IPS-18a (cell line): ENCODE results near the gene TGFBR2.
A peak's percentile ranks its signal among the peaks of the same experiment; 100 is the strongest.

ENCODE experiments used
- H3K27ac ChIP-seq: one replicate; pipeline ENCODE4 v1.5.1; 2013; ENCODE audit warnings: low read length
- H3K27me3 ChIP-seq: one replicate; pipeline ENCODE4 v1.6.1; 2013; ENCODE audit warnings: mild to moderate bottlenecking, low read length; ENCODE audit not compliant: control insufficient read depth, insufficient read depth
- H3K36me3 ChIP-seq: one replicate; pipeline ENCODE4 v1.6.1; 2013; ENCODE audit warnings: low read depth, low read length; ENCODE audit not compliant: control insufficient read depth
- H3K4me1 ChIP-seq: one replicate; pipeline ENCODE4 v1.6.1; 2013; ENCODE audit warnings: low read depth, low read length; ENCODE audit not compliant: control insufficient read depth
- H3K4me3 ChIP-seq: one replicate; pipeline ENCODE4 v1.5.1; 2013; ENCODE audit warnings: low read length
- H3K9ac ChIP-seq: one replicate; pipeline ENCODE4 v1.6.1; 2013; ENCODE audit warnings: mild to moderate bottlenecking, low read length, moderate library complexity
- H3K9me3 ChIP-seq: one replicate; pipeline ENCODE4 v1.6.1; 2013; ENCODE audit warnings: low read depth, low read length; ENCODE audit not compliant: control insufficient read depth

The TGFBR2 gene

GRCh38 chr3:30656624-30657141 is 50.3 kb downstream of the TGFBR2 start:
- no peak overlapping the region for H3K4me3 ChIP-seq
- no peak overlapping the region for H3K27ac ChIP-seq
- no peak overlapping the region for H3K9ac ChIP-seq
- peaks cover 26% of the 10 kb centered on the region for H3K4me1 ChIP-seq
- no peaks in the 10 kb centered on the region for H3K9me3 ChIP-seq
- peaks cover 11% of the 10 kb centered on the region for H3K36me3 ChIP-seq
- H3K27me3 ChIP-seq, result no peaks in the 10 kb centered on the region

GRCh38 chr3:30657914-30658313 is 51.5 kb downstream of the TGFBR2 start:
- Histone ChIP-seq H3K27ac (no peak overlapping the region), H3K36me3 (peaks cover 11% of the 10 kb centered on the region), H3K9ac (no peak overlapping the region), H3K9me3 (no peaks in the 10 kb centered on the region), H3K4me1 (peaks cover 26% of the 10 kb centered on the region), H3K27me3 (no peaks in the 10 kb centered on the region), H3K4me3 (no peak overlapping the region)

GRCh38 chr3:30658328-30659052 is 52.1 kb downstream of the TGFBR2 start:
- Histone ChIP-seq H3K27ac (peak overlapping the region; percentile 42), H3K9me3 (no peaks in the 10 kb centered on the region), H3K36me3 (peaks cover 11% of the 10 kb centered on the region), H3K4me3 (no peak overlapping the region), H3K4me1 (peaks cover 26% of the 10 kb centered on the region), H3K9ac (no peak overlapping the region), H3K27me3 (no peaks in the 10 kb centered on the region)

- Histone ChIP-seq H3K36me3 (peaks cover 11% of the 10 kb centered on the region), H3K9ac (no peak overlapping the region), H3K27me3 (no peaks in the 10 kb centered on the region), H3K27ac (no peak overlapping the region), H3K4me1 (peaks cover 26% of the 10 kb centered on the region), H3K4me3 (no peak overlapping the region), H3K9me3 (no peaks in the 10 kb centered on the region)
Measured at GRCh38 chr3:30659270-30660130, 53.1 kb downstream of the TGFBR2 start.

- H3K27me3 ChIP-seq, result no peaks in the 10 kb centered on the region
- peaks cover 7% of the 10 kb centered on the region for H3K36me3 ChIP-seq
- no peak overlapping the region for H3K27ac ChIP-seq
- H3K4me1 ChIP-seq, result peaks cover 31% of the 10 kb centered on the region
- H3K9ac ChIP-seq, result no peak overlapping the region
- H3K9me3 ChIP-seq, result no peaks in the 10 kb centered on the region
- no peak overlapping the region for H3K4me3 ChIP-seq
Measured at GRCh38 chr3:30660136-30660535, 53.7 kb downstream of the TGFBR2 start.

- H3K9ac ChIP-seq, result no peak overlapping the region
- no peaks in the 10 kb centered on the region for H3K9me3 ChIP-seq
- H3K4me1 ChIP-seq, result peaks cover 35% of the 10 kb centered on the region
- no peak overlapping the region for H3K4me3 ChIP-seq
- H3K36me3 ChIP-seq, result peaks cover 5% of the 10 kb centered on the region
- H3K27me3 ChIP-seq, result no peaks in the 10 kb centered on the region
- H3K27ac ChIP-seq, result no peak overlapping the region
Measured at GRCh38 chr3:30660656-30661055, 54.3 kb downstream of the TGFBR2 start.

GRCh38 chr3:30661098-30661873 is 54.9 kb downstream of the TGFBR2 start:
- Histone ChIP-seq H3K4me1 (peaks cover 39% of the 10 kb centered on the region), H3K27ac (no peak overlapping the region)

GRCh38 chr3:30662836-30663235 is 56.4 kb downstream of the TGFBR2 start:
- no peaks in the 10 kb centered on the region for H3K27me3 ChIP-seq
- H3K36me3 ChIP-seq, result no peaks in the 10 kb centered on the region
- H3K9ac ChIP-seq, result no peak overlapping the region
- no peak overlapping the region for H3K4me3 ChIP-seq
- peaks cover 43% of the 10 kb centered on the region for H3K4me1 ChIP-seq
- no peaks in the 10 kb centered on the region for H3K9me3 ChIP-seq
- no peak overlapping the region for H3K27ac ChIP-seq

More at GRCh38 chr3:30661098-30661873, 54.9 kb downstream of the TGFBR2 start:
- Histone ChIP-seq H3K9ac (no peak overlapping the region), H3K9me3 (no peaks in the 10 kb centered on the region), H3K4me3 (no peak overlapping the region), H3K27me3 (no peaks in the 10 kb centered on the region), H3K36me3 (peaks cover 2% of the 10 kb centered on the region)

- no peaks in the 10 kb centered on the region for H3K27me3 ChIP-seq
- H3K4me3 ChIP-seq, result no peak overlapping the region
- H3K4me1 ChIP-seq, result peaks cover 40% of the 10 kb centered on the region
- no peak overlapping the region for H3K27ac ChIP-seq
- no peaks in the 10 kb centered on the region for H3K9me3 ChIP-seq
- H3K9ac ChIP-seq, result no peak overlapping the region
- H3K36me3 ChIP-seq, result no peaks in the 10 kb centered on the region
Measured at GRCh38 chr3:30663533-30664241, 57.3 kb downstream of the TGFBR2 start.

GRCh38 chr3:30664459-30664858 is 58.1 kb downstream of the TGFBR2 start:
- H3K27me3 ChIP-seq, result no peaks in the 10 kb centered on the region
- no peak overlapping the region for H3K27ac ChIP-seq
- peaks cover 33% of the 10 kb centered on the region for H3K4me1 ChIP-seq
- H3K9me3 ChIP-seq, result no peaks in the 10 kb centered on the region
- no peaks in the 10 kb centered on the region for H3K36me3 ChIP-seq
- no peak overlapping the region for H3K9ac ChIP-seq
- no peak overlapping the region for H3K4me3 ChIP-seq

GRCh38 chr3:30664884-30665283 is 58.5 kb downstream of the TGFBR2 start:
- Histone ChIP-seq H3K36me3 (no peaks in the 10 kb centered on the region), H3K27ac (no peak overlapping the region), H3K4me3 (no peak overlapping the region), H3K9ac (no peak overlapping the region), H3K27me3 (no peaks in the 10 kb centered on the region), H3K4me1 (peaks cover 29% of the 10 kb centered on the region), H3K9me3 (no peaks in the 10 kb centered on the region)
